ENCODE data around the gene YRDC.

YRDC gene

GRCh38 chr1:37825506-37825905, 17.5 kb upstream of the YRDC start:
- H3K4me3 ChIP-seq (ENCODE audit: low read length, poor library complexity, severe bottlenecking), result no peak overlapping the region
- TF ChIP-seq CTCF (conservative IDR thresholded peaks at IDR 0.05; ENCODE audit: low read length) (no peak), EZH2phosphoT487 (IDR thresholded peaks at IDR 0.05; ENCODE audit: borderline replicate concordance) (no peak)
- no peak overlapping the region for H3K9ac ChIP-seq (ENCODE audit: low read depth, low read length, poor library complexity, severe bottlenecking)
- H3K27me3 ChIP-seq (ENCODE audit: insufficient read depth, low read length, poor library complexity, severe bottlenecking), result no peaks in the 10 kb centered on the region
- H3K4me1 ChIP-seq (ENCODE audit: insufficient read depth, low read length, poor library complexity, severe bottlenecking), result no peaks in the 10 kb centered on the region
- no peaks in the 10 kb centered on the region for H4K20me1 ChIP-seq (ENCODE audit: insufficient read depth, low read length, poor library complexity, severe bottlenecking)
- H3F3A ChIP-seq (ENCODE audit: low read depth), result no peaks in the 10 kb centered on the region
- H3K9me2 ChIP-seq (replicated peaks; ENCODE audit: low read depth, low read length), result no peaks in the 10 kb centered on the region
- no peak overlapping the region for H2AFZ ChIP-seq (ENCODE audit: low read length)
- H3K36me3 ChIP-seq (ENCODE audit: insufficient read depth, low read length), result peaks cover 56% of the 10 kb centered on the region; the same call in 1 of the 2 replicates
- H3K79me2 ChIP-seq (ENCODE audit: insufficient read depth, low read length), result no peaks in the 10 kb centered on the region
- no peak overlapping the region for H3K4me2 ChIP-seq (ENCODE audit: low read depth, low read length, poor library complexity, severe bottlenecking)
- H3K9me3 ChIP-seq (ENCODE audit: insufficient read depth, low read depth, low read length), result no peaks in the 10 kb centered on the region

- no peaks in the 10 kb centered on the region for H3K9me2 ChIP-seq (replicated peaks; ENCODE audit: low read depth, low read length)
- no peaks in the 10 kb centered on the region for H3K4me1 ChIP-seq (ENCODE audit: insufficient read depth, low read length, poor library complexity, severe bottlenecking)
- H3K79me2 ChIP-seq (ENCODE audit: insufficient read depth, low read length), result no peaks in the 10 kb centered on the region
- H3K27me3 ChIP-seq (ENCODE audit: insufficient read depth, low read length, poor library complexity, severe bottlenecking), result no peaks in the 10 kb centered on the region
- peaks cover 59% of the 10 kb centered on the region; the same call in 1 of the 2 replicates for H3K36me3 ChIP-seq (ENCODE audit: insufficient read depth, low read length)
- no peak overlapping the region for H2AFZ ChIP-seq (ENCODE audit: low read length)
- TF ChIP-seq CTCF (conservative IDR thresholded peaks at IDR 0.05; ENCODE audit: low read length) (no peak), EZH2phosphoT487 (IDR thresholded peaks at IDR 0.05; ENCODE audit: borderline replicate concordance) (no peak)
- no peak overlapping the region for H3K4me3 ChIP-seq (ENCODE audit: low read length, poor library complexity, severe bottlenecking)
- no peak overlapping the region for H3K4me2 ChIP-seq (ENCODE audit: low read depth, low read length, poor library complexity, severe bottlenecking)
- H3F3A ChIP-seq (ENCODE audit: low read depth), result no peaks in the 10 kb centered on the region
- H4K20me1 ChIP-seq (ENCODE audit: insufficient read depth, low read length, poor library complexity, severe bottlenecking), result no peaks in the 10 kb centered on the region
- no peaks in the 10 kb centered on the region for H3K9me3 ChIP-seq (ENCODE audit: insufficient read depth, low read depth, low read length)
- no peak overlapping the region for H3K9ac ChIP-seq (ENCODE audit: low read depth, low read length, poor library complexity, severe bottlenecking)
Measured at GRCh38 chr1:37824001-37824400, 16.0 kb upstream of the YRDC start.

GRCh38 chr1:37822906-37823815, 15.2 kb upstream of the YRDC start:
- Histone ChIP-seq H2AFZ (ENCODE audit: low read length) (no peak overlapping the region), H4K20me1 (ENCODE audit: insufficient read depth, low read length, poor library complexity, severe bottlenecking) (no peaks in the 10 kb centered on the region), H3K4me2 (ENCODE audit: low read depth, low read length, poor library complexity, severe bottlenecking) (no peak overlapping the region), H3K27me3 (ENCODE audit: insufficient read depth, low read length, poor library complexity, severe bottlenecking) (no peaks in the 10 kb centered on the region), H3K79me2 (ENCODE audit: insufficient read depth, low read length) (no peaks in the 10 kb centered on the region), H3K9me2 (replicated peaks; ENCODE audit: low read depth, low read length) (no peaks in the 10 kb centered on the region), H3F3A (ENCODE audit: low read depth) (no peaks in the 10 kb centered on the region), H3K9ac (ENCODE audit: low read depth, low read length, poor library complexity, severe bottlenecking) (no peak overlapping the region), H3K4me3 (ENCODE audit: low read length, poor library complexity, severe bottlenecking) (no peak overlapping the region), H3K4me1 (ENCODE audit: insufficient read depth, low read length, poor library complexity, severe bottlenecking) (no peaks in the 10 kb centered on the region), H3K36me3 (ENCODE audit: insufficient read depth, low read length) (peaks cover 57% of the 10 kb centered on the region; the same call in 1 of the 2 replicates), H3K9me3 (ENCODE audit: insufficient read depth, low read depth, low read length) (no peaks in the 10 kb centered on the region)
- TF ChIP-seq EZH2phosphoT487 (IDR thresholded peaks at IDR 0.05; ENCODE audit: borderline replicate concordance), result no peak
- no peak for TF ChIP-seq CTCF (conservative IDR thresholded peaks at IDR 0.05; ENCODE audit: low read length)

Measured in Loucy (cell line).